ENCODE data around the gene NFYA. TPM values are rescaled to one million over a fixed set of nuclear protein-coding genes. Genes with fewer than 3 reads are reported as not detected.

NFYA gene
- total and polyA plus RNA-seq, 4 donors, result 2.2 to 28.4 (median 10.1) TPM

DNA sequence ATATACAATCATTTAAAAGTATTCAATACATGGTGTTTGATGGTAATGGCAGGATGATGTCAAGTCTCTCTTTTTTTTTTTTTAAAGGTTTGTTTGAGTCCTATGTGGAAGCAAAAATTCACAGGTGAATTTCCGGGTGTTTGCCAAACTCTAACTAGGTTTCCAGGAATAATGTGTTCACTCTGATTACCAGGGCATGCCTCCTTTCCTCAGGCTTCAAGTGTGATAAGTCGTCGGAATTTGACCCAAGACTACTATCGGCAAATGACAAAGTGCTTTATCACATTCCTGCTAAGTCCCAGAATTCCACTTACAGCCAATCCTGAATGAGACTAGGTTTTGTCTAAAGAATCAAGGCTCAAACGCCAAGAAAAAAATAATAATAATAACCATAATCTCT is 7.9 kb upstream of the NFYA start:
- TF ChIP-seq, protein P1, sequence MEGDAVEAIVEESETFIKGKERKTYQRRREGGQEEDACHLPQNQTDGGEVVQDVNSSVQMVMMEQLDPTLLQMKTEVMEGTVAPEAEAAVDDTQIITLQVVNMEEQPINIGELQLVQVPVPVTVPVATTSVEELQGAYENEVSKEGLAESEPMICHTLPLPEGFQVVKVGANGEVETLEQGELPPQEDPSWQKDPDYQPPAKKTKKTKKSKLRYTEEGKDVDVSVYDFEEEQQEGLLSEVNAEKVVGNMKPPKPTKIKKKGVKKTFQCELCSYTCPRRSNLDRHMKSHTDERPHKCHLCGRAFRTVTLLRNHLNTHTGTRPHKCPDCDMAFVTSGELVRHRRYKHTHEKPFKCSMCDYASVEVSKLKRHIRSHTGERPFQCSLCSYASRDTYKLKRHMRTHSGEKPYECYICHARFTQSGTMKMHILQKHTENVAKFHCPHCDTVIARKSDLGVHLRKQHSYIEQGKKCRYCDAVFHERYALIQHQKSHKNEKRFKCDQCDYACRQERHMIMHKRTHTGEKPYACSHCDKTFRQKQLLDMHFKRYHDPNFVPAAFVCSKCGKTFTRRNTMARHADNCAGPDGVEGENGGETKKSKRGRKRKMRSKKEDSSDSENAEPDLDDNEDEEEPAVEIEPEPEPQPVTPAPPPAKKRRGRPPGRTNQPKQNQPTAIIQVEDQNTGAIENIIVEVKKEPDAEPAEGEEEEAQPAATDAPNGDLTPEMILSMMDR (IDR thresholded peaks at IDR 0.05; ENCODE audit: low read depth, low read length, missing input control), result no peak
- TF ChIP-seq HNF4A (conservative IDR thresholded peaks at IDR 0.05), result no peak
- no peak for TF ChIP-seq HNF4G (IDR thresholded peaks at IDR 0.05)
- TF ChIP-seq YY1 (IDR thresholded peaks at IDR 0.05), result no peak
- TF ChIP-seq, protein P2, sequence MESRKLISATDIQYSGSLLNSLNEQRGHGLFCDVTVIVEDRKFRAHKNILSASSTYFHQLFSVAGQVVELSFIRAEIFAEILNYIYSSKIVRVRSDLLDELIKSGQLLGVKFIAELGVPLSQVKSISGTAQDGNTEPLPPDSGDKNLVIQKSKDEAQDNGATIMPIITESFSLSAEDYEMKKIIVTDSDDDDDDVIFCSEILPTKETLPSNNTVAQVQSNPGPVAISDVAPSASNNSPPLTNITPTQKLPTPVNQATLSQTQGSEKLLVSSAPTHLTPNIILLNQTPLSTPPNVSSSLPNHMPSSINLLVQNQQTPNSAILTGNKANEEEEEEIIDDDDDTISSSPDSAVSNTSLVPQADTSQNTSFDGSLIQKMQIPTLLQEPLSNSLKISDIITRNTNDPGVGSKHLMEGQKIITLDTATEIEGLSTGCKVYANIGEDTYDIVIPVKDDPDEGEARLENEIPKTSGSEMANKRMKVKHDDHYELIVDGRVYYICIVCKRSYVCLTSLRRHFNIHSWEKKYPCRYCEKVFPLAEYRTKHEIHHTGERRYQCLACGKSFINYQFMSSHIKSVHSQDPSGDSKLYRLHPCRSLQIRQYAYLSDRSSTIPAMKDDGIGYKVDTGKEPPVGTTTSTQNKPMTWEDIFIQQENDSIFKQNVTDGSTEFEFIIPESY (IDR thresholded peaks at IDR 0.05), result no peak
- TF ChIP-seq, protein P3, sequence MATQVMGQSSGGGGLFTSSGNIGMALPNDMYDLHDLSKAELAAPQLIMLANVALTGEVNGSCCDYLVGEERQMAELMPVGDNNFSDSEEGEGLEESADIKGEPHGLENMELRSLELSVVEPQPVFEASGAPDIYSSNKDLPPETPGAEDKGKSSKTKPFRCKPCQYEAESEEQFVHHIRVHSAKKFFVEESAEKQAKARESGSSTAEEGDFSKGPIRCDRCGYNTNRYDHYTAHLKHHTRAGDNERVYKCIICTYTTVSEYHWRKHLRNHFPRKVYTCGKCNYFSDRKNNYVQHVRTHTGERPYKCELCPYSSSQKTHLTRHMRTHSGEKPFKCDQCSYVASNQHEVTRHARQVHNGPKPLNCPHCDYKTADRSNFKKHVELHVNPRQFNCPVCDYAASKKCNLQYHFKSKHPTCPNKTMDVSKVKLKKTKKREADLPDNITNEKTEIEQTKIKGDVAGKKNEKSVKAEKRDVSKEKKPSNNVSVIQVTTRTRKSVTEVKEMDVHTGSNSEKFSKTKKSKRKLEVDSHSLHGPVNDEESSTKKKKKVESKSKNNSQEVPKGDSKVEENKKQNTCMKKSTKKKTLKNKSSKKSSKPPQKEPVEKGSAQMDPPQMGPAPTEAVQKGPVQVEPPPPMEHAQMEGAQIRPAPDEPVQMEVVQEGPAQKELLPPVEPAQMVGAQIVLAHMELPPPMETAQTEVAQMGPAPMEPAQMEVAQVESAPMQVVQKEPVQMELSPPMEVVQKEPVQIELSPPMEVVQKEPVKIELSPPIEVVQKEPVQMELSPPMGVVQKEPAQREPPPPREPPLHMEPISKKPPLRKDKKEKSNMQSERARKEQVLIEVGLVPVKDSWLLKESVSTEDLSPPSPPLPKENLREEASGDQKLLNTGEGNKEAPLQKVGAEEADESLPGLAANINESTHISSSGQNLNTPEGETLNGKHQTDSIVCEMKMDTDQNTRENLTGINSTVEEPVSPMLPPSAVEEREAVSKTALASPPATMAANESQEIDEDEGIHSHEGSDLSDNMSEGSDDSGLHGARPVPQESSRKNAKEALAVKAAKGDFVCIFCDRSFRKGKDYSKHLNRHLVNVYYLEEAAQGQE (IDR thresholded peaks at IDR 0.05), result no peak
- TF ChIP-seq, protein P4, sequence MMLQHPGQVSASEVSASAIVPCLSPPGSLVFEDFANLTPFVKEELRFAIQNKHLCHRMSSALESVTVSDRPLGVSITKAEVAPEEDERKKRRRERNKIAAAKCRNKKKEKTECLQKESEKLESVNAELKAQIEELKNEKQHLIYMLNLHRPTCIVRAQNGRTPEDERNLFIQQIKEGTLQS (IDR thresholded peaks at IDR 0.05), result no peak
- TF ChIP-seq, protein P5, sequence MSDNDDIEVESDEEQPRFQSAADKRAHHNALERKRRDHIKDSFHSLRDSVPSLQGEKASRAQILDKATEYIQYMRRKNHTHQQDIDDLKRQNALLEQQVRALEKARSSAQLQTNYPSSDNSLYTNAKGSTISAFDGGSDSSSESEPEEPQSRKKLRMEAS (IDR thresholded peaks at IDR 0.05), result no peak
- TF ChIP-seq EGR1 (IDR thresholded peaks at IDR 0.05; ENCODE audit: low read depth in 2 of 2), result no peak
- no peak for TF ChIP-seq JUND (IDR thresholded peaks at IDR 0.05)
- TF ChIP-seq RAD21 (IDR thresholded peaks at IDR 0.05), result no peak
- TF ChIP-seq TAF1 (conservative IDR thresholded peaks at IDR 0.05), result no peak
- TF ChIP-seq FOXA1 (IDR thresholded peaks at IDR 0.05), result no peak
- no peak for TF ChIP-seq SP1 (IDR thresholded peaks at IDR 0.05)
- TF ChIP-seq RXRA (IDR thresholded peaks at IDR 0.05), result no peak
- TF ChIP-seq FOXA2 (IDR thresholded peaks at IDR 0.05), result no peak
- no peak for TF ChIP-seq GABPA (IDR thresholded peaks at IDR 0.05 in 1 of 2, conservative IDR thresholded peaks at IDR 0.05 in 1 of 2)
- Histone ChIP-seq H3K9ac (ENCODE audit: low read depth in 1 of 2, low read length in 2 of 2) (no peak overlapping the region), H3K36me3 (ENCODE audit: control insufficient read depth in 4 of 4, insufficient read depth in 3 of 4, low read depth in 1 of 4, low read length in 3 of 4) (peaks cover 0 to 10% (median 6%) of the 10 kb centered on the region in 4 donors), H3K9me3 (ENCODE audit: control insufficient read depth in 4 of 4, low read length in 3 of 4) (no peaks in the 10 kb centered on the region), H3K4me1 (ENCODE audit: control insufficient read depth in 4 of 4, insufficient read depth in 4 of 4, low read length in 3 of 4) (peaks cover 5 to 34% (median 30%) of the 10 kb centered on the region in 4 donors), H3K27me3 (ENCODE audit: control insufficient read depth in 4 of 4, insufficient read depth in 4 of 4, low read length in 3 of 4) (no peaks in the 10 kb centered on the region), H3K4me3 (ENCODE audit: low read depth in 1 of 3, low read length in 3 of 3) (no peak overlapping the region), H3K27ac (ENCODE audit: low read depth in 1 of 2, low read length in 2 of 2) (peak overlapping the region; percentile 61 to 71)
- 31% methylated on average over 5 of the region's 5 CpGs for WGBS
- no peak for DNase-seq (ENCODE audit: low spot score)
